GM12875 (cell line): ENCODE measurements around the gene MTMR11.

Experiments used
- H3K4me3 ChIP-seq: one replicate; pipeline ENCODE4 v1.5.1; 2011; ENCODE audit warnings: low read depth, low read length, control low read depth
- TF ChIP-seq, protein P1 (sequence below): IDR thresholded peaks from 2 replicates; pipeline ENCODE4 v1.5.1; 2011; ENCODE audit warnings: low read depth, mild to moderate bottlenecking, control low read depth, inconsistent platforms, low read length, moderate library complexity, borderline replicate concordance; ENCODE audit not compliant: insufficient read depth

MTMR11 gene

DNA sequence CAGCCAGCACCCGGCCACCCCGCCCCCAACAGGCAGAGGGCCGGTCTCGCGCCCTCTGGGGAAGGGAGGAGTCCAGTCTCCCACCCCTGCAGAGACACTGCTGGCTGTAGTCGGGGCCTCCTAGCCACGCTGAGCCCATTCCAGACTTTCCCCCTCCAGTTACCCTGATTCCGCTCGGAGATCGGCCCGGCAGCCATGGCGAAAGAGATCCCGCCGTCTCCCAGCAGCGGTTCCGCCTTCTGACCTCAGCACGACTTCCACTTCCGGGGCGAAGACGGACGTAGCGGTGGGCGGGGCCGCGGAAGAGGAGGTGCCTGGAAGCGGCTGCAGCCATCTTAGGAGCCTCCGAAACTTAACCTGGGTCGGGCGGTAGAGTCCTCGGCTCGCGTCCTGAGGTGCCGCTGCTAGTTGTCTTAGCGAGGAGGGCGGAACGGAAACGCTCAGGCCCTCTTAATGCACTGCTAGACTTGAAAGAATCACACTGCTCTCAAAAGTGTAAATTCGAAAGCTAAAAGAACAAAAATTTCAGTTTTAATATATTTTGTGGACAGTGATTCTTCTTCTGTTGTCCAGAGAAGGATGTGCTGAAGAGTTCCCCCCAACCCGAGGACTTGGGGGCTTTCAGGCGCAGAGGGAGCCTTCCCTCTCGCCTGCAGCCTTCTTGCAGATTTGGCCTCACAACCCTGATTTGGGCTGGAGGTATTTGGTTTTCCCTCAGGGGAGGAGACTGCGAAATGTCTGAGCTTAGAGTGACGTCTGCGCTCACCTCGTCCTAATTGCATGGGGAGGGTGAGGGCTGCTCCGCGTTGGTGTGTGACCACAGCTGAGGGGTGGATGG, 8.9 kb downstream of the MTMR11 start, which contains the start of gene SF3B4:
Gene SF3B4, minus strand, starts transcription at position 241 of the 838 bp plus-strand sequence. Its CDS starts 44 bp downstream, at position 197.
- H3K4me3 ChIP-seq, result peak within 1 kb of the TSS; percentile 91
- TF ChIP-seq, protein P1, sequence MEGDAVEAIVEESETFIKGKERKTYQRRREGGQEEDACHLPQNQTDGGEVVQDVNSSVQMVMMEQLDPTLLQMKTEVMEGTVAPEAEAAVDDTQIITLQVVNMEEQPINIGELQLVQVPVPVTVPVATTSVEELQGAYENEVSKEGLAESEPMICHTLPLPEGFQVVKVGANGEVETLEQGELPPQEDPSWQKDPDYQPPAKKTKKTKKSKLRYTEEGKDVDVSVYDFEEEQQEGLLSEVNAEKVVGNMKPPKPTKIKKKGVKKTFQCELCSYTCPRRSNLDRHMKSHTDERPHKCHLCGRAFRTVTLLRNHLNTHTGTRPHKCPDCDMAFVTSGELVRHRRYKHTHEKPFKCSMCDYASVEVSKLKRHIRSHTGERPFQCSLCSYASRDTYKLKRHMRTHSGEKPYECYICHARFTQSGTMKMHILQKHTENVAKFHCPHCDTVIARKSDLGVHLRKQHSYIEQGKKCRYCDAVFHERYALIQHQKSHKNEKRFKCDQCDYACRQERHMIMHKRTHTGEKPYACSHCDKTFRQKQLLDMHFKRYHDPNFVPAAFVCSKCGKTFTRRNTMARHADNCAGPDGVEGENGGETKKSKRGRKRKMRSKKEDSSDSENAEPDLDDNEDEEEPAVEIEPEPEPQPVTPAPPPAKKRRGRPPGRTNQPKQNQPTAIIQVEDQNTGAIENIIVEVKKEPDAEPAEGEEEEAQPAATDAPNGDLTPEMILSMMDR, result no peak

DNA sequence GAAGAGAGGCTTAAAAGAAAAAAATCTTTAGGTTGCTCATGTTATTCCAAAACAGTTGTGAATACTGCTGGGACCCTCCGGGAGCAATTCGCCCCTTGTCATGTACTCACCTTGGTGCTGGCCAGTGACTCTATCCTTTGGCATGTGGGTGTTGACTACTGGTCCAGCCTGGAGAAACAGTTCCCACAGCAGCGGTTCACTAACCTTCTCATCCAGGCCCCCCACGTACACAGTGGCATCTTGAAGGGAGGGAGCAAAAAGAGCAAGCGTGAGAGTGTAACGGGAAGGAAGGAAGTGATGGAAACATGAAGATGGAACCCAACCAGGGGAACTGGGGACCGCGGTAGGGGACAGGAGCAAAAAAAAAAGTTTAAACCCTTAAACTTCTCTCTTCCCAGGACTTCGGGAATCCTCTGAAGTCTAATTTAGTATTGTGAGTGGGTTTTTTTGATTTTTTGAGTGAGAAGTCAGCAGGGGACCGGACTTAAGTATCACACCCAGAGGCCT, 9.6 kb downstream of the MTMR11 start:
- peak overlapping the region; percentile 91 for H3K4me3 ChIP-seq
- TF ChIP-seq, protein P1, result no peak

DNA sequence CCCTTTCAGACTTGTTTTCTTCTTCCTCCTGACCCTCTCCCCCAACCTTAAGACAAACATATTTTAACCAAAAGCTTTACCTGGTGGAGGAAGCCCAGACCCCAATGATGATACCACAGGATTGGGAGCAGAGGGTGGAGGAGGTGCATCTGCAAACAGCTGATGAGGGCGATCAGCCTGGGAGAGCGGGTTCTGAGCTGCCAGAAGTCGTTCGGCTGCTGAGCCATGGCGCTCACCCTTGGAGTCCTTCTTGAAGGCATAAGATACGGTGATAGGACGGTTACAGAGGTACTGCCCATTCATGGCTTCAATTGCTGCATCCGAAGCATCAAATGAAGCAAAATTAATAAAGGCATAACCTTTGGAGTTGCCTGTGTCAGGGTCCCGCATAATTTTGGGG, 10.4 kb downstream of the MTMR11 start:
- H3K4me3 ChIP-seq, result no peak overlapping the region

DNA sequence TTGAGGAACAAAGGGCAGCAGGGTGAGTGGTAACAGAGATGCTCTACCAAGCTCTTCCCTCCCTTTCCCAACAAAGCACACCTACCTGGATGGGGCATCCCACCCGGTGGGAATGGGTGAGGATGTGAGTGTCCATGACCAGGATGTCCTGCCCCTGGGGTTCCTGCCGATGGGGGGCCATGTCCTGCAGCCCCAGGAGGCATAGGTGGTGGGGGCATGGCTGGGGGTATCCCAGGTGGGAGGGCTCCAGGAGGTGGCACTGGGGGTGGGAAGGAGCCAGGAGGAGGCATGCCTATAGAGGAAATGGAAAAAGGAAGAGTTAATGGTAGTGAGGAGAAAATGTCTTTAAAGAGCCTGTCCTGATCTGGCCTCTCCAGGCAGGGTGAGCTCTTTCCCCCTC, 10.9 kb downstream of the MTMR11 start:
- TF ChIP-seq, protein P1, result no peak

More for the DNA sequence above, 10.4 kb downstream of the MTMR11 start:
- TF ChIP-seq, protein P1, result no peak

DNA sequence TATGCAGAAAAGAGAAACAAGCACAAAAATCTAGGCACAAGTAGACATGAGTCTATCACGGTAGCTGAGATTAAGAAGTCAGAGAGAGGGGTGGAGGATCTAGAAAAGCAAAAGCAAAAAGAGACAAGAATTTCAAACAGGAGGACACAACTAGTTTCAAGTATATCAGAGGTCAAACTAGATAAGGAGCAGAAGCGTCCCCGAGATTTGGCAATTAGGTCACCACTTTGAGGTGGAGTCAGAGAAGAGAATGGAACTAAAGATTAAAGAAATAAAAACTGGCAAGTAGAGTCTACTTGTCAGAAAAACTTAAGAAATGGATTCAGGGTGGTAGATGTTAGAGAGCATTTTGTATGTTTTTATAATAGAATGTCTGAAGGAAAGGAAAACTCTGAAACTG, 11.3 kb downstream of the MTMR11 start:
- no peak overlapping the region for H3K4me3 ChIP-seq
- TF ChIP-seq, protein P1, result no peak

More for the DNA sequence above, 10.9 kb downstream of the MTMR11 start:
- H3K4me3 ChIP-seq, result no peak overlapping the region

DNA sequence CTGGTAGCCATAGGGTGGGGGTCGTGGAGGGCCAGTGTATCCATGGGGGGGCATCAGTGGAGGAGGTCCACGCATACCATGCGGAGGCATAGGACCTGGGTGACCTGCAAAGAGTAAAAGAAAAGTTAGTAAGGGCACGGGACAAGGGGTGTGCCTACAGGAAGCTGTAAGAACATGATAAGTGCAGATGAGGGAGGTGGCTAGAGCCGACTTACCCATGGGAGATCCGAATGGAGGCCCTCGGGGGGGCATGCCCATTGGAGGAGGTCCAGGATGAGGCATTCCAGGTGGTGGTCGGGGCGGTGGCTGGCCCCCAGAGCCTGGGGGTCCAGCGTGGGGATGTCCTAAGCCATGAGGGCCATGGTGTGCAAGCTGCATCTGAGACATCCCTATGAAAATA, 13.1 kb downstream of the MTMR11 start:
- no peak overlapping the region for H3K4me3 ChIP-seq
- TF ChIP-seq, protein P1, result no peak
